SK-N-SH treated with all-trans-retinoic acid at 6 μM for 48 hours (cell line): ENCODE results near the gene FOXE1.

Source experiments
- ARNTL ChIP-seq: fragments of 450-650 bp; formaldehyde crosslinking; IDR thresholded peaks from 2 replicates; pipeline ENCODE4 v1.5.0; 2020; ENCODE audit warnings: low read depth, mild to moderate bottlenecking, moderate library complexity, borderline replicate concordance
- CREB5 ChIP-seq: fragments of 250-450 bp; sonication (Bioruptor Pico); IDR thresholded peaks from 2 replicates; pipeline ENCODE4 v1.5.1; 2020; ENCODE audit warnings: low read depth, mild to moderate bottlenecking, moderate library complexity
- ESRRG ChIP-seq: fragments of 250-450 bp; sonication (Bioruptor Pico); IDR thresholded peaks from 2 replicates; pipeline ENCODE4 v1.6.1; 2021; ENCODE audit warnings: mild to moderate bottlenecking
- ISL1 ChIP-seq: fragments of 250-450 bp; sonication (Bioruptor Pico); IDR thresholded peaks from 2 replicates; pipeline ENCODE4 v2.1.2; 2022; ENCODE audit warnings: mild to moderate bottlenecking, moderate library complexity
- OSR1 ChIP-seq: fragments of 250-450 bp; sonication (Bioruptor Pico); IDR thresholded peaks from 2 replicates; pipeline ENCODE4 v1.8.0; 2022; ENCODE audit warnings: moderate library complexity, mild to moderate bottlenecking, inconsistent platforms
- PATZ1 ChIP-seq: fragments of 250-450 bp; sonication (Bioruptor Pico); IDR thresholded peaks from 2 replicates; pipeline ENCODE4 v1.8.0; 2020; ENCODE audit warnings: mild to moderate bottlenecking, moderate library complexity, borderline replicate concordance
- SNAI2 ChIP-seq: fragments of 250-450 bp; sonication (Bioruptor Pico); IDR thresholded peaks from 2 replicates; pipeline ENCODE4 v1.5.0; 2020; ENCODE audit warnings: mild to moderate bottlenecking, moderate library complexity
- TSHZ2 ChIP-seq: fragments of 250-450 bp; sonication (Bioruptor Pico); IDR thresholded peaks from 2 replicates; pipeline ENCODE4 v1.5.0; 2020; ENCODE audit warnings: mild to moderate bottlenecking, moderate library complexity
- ZFP30 ChIP-seq: fragments of 450-650 bp; formaldehyde crosslinking; IDR thresholded peaks from 2 replicates; pipeline ENCODE4 v1.5.0; 2022; ENCODE audit warnings: mild to moderate bottlenecking, moderate library complexity

- TF ChIP-seq ESRRG (no peak), PATZ1 (CRISPR knock-in tag) (no peak), SNAI2 (no peak), ZFP30 (CRISPR knock-in tag) (no peak), TSHZ2 (CRISPR knock-in tag) (no peak), ARNTL (CRISPR knock-in tag) (no peak), ISL1 (no peak), CREB5 (no peak), OSR1 (no peak)
These were observed 50.2 kb downstream of the FOXE1 start for GRCh38 chr9:97903177-97903576.
